HepG2 (cell line): ENCODE measurements around the gene DNAJB2. TPM values are rescaled to one million over a fixed set of nuclear protein-coding genes. Genes with fewer than 3 reads are reported as not detected.
A peak's percentile ranks its signal among the peaks of the same experiment; 100 is the strongest.

Experiments
- BCL6 ChIP-seq: IDR thresholded peaks from 2 replicates; pipeline ENCODE4 v1.6.1; 2016; ENCODE audit warnings: missing genetic modification reagents, missing compliant biosample characterization
- IRF1 ChIP-seq: sonication (generic); formaldehyde crosslinking; IDR thresholded peaks from 2 replicates; pipeline ENCODE4 v1.4.0; 2020; ENCODE audit warnings: low read depth, mild to moderate bottlenecking, missing genetic modification reagents
- MAZ ChIP-seq, 2 experiments: sonication (generic) in 1 of 2; formaldehyde crosslinking in 1 of 2; IDR thresholded peaks; 2 replicates each; pipeline versions ENCODE4 v1.5.0 to v1.6.1; 2012 to 2020; ENCODE audit warnings: low read depth in 2 of 2, mild to moderate bottlenecking in 2 of 2, borderline replicate concordance in 1 of 2, improper control_type of control experiment in 1 of 2, low read length in 1 of 2, missing genetic modification reagents in 1 of 2, moderate library complexity in 1 of 2
- NFE2 ChIP-seq: sonication (generic); formaldehyde crosslinking; IDR thresholded peaks from 2 replicates; pipeline ENCODE4 v1.4.0; 2020; ENCODE audit warnings: missing genetic modification reagents
- NFKBIZ ChIP-seq: IDR thresholded peaks from 2 replicates; pipeline ENCODE4 v1.6.1; 2018; ENCODE audit warnings: missing genetic modification reagents, missing compliant biosample characterization
- POLR2A ChIP-seq, 2 experiments: IDR thresholded peaks; 2 replicates each; pipeline ENCODE4 v1.6.1; 2011; ENCODE audit warnings: low read depth in 2 of 2, low read length in 2 of 2, mild to moderate bottlenecking in 1 of 2, moderate library complexity in 1 of 2; ENCODE audit not compliant: insufficient read depth in 1 of 2
- RNF2 ChIP-seq: fragments of 450-650 bp; conservative IDR thresholded peaks from 2 replicates; pipeline ENCODE4 v1.6.1; 2016; ENCODE audit warnings: low read depth
- TFDP2 ChIP-seq: sonication (generic); formaldehyde crosslinking; IDR thresholded peaks from 2 replicates; pipeline ENCODE4 v1.4.0; 2020; ENCODE audit warnings: missing genetic modification reagents
- ZFAT ChIP-seq: sonication (generic); formaldehyde crosslinking; conservative IDR thresholded peaks from 2 replicates; pipeline ENCODE4 v1.8.1; 2023; ENCODE audit warnings: missing genetic modification reagents, inconsistent platforms
- ZIK1 ChIP-seq: sonication (generic); formaldehyde crosslinking; IDR thresholded peaks from 2 replicates; pipeline ENCODE4 v1.5.0; 2020; ENCODE audit warnings: mild to moderate bottlenecking, low read depth, missing genetic modification reagents, borderline replicate concordance
- ZNF687 ChIP-seq: sonication (generic); formaldehyde crosslinking; IDR thresholded peaks from 2 replicates; pipeline ENCODE4 v1.5.1; 2020; ENCODE audit warnings: mild to moderate bottlenecking, missing genetic modification reagents, moderate library complexity
- polyA plus RNA-seq, 8 experiments: library from polyadenylated mRNA; depleted of rRNA in 3 of 8; stranded (reverse) in 7 of 8; unstranded in 1 of 8; fragments of >200 nt; fragmentation: Illumina TruSeq in 4 of 8; extraction: Trizol in 4 of 8; gene quantifications; 2 replicates each; pipeline versions ENCODE4 v1.2.1 to v1.2.3, GENCODE V29; 2011 to 2016; ENCODE audit warnings: low read depth in 4 of 8, missing spikeins in 1 of 8, mixed read lengths in 1 of 8; ENCODE audit not compliant: insufficient read depth in 1 of 8
- total RNA-seq, 5 experiments: library from RNA; depleted of rRNA; stranded (reverse); fragments of >200 nt; fragmentation: Illumina TruSeq; extraction: Trizol; gene quantifications; 2 replicates each; pipeline ENCODE4 v1.2.3, GENCODE V29; 2016; ENCODE audit warnings: low read depth in 1 of 5
- TF ChIP-seq, protein P1 (sequence below): sonication (generic); formaldehyde crosslinking; IDR thresholded peaks from 2 replicates; pipeline ENCODE4 v1.5.0; 2020; ENCODE audit warnings: missing genetic modification reagents
- TF ChIP-seq, protein P2 (sequence below): sonication (generic); formaldehyde crosslinking; IDR thresholded peaks from 2 replicates; pipeline ENCODE4 v1.4.0; 2020; ENCODE audit warnings: missing genetic modification reagents
- TF ChIP-seq, protein P3 (sequence below): sonication (generic); formaldehyde crosslinking; IDR thresholded peaks from 2 replicates; pipeline ENCODE4 v1.5.1; 2020; ENCODE audit warnings: mild to moderate bottlenecking, moderate library complexity, missing genetic modification reagents

Gene DNAJB2
- total and polyA plus RNA-seq, 2 of the 13 experiments (the other 11 are each of a cell fraction or from before 2014, with no cell fraction given) = 21.3 to 31.1 TPM

DNA sequence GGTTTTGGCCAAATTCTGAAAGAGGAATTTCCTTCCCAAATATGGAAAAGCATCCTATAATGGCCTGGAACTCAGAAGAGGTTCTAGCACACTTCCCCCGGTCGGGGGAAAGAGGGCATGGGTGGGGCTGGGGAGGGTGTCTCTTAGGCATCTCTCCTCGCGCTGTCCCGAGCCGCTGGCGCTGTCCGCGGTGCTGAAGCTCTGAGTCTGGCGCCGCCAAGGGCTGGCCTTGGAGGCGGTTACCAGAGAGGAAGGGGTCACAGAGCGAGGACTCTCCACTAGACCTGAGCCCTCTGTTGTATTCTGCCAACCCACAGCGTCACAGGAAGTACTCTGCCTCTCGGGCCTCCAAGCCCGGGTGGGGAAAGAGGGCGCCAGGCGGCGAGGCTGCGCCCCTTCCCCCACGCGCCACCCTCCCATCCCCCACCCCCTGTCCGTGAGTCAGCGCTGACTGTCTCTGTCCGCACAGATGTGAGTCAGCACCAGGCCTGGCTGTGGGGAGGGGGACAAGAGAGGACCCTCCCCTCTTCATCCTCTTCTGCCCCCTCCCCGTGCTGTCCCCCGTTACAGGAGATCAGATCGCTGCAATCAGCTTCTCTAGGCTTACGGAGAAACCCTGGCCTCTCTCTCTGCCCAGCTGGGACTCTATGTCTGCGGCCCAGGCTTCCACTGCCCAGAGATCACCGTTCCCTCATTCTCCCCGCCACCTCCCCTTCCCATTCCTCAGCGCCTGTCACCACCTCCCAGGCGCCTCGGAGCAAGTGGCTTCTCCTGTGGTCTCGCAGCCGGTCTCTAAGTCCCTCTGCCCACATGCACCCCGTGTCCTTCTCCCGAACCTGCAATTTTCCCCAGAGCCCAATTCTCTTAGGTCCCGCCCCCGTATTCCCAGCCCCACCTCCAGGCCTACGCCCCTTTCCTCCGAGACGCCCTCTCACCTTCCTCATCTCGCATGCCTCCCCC lies 29.3 kb downstream of the DNAJB2 start (continued):
- TF ChIP-seq IRF1 (CRISPR knock-in tag) (0 out of 2 replicates have a peak, but pooled peaks have one; percentile 83), TFDP2 (CRISPR knock-in tag) (peak; percentile 66), ZFAT (CRISPR knock-in tag) (peak; percentile 93), NFKBIZ (CRISPR knock-in tag) (peak; percentile 96), NFE2 (CRISPR knock-in tag) (peak; percentile 68), RNF2 (no peak), BCL6 (peak; percentile 78), MAZ (IDR thresholded peaks at IDR 0.05; ENCODE audit: borderline replicate concordance, low read depth, low read length) (0 out of 2 replicates have a peak, but pooled peaks have one; percentile 48), MAZ (CRISPR knock-in tag; IDR thresholded peaks at IDR 0.05; ENCODE audit: low read depth) (peak; percentile 92), ZNF687 (peak; percentile 63), ZIK1 (CRISPR knock-in tag) (peak; percentile 90; the same call in 1 of the 2 replicates), POLR2A (IDR thresholded peaks at IDR 0.05; ENCODE audit: insufficient read depth in 1 of 2, low read depth in 2 of 2, low read length in 2 of 2) (no peak)
- TF ChIP-seq, protein P1, sequence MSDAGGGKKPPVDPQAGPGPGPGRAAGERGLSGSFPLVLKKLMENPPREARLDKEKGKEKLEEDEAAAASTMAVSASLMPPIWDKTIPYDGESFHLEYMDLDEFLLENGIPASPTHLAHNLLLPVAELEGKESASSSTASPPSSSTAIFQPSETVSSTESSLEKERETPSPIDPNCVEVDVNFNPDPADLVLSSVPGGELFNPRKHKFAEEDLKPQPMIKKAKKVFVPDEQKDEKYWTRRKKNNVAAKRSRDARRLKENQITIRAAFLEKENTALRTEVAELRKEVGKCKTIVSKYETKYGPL (CRISPR knock-in tag) = peak; percentile 94
- TF ChIP-seq, protein P2, sequence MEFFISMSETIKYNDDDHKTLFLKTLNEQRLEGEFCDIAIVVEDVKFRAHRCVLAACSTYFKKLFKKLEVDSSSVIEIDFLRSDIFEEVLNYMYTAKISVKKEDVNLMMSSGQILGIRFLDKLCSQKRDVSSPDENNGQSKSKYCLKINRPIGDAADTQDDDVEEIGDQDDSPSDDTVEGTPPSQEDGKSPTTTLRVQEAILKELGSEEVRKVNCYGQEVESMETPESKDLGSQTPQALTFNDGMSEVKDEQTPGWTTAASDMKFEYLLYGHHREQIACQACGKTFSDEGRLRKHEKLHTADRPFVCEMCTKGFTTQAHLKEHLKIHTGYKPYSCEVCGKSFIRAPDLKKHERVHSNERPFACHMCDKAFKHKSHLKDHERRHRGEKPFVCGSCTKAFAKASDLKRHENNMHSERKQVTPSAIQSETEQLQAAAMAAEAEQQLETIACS (CRISPR knock-in tag) = no peak
- TF ChIP-seq, protein P3, sequence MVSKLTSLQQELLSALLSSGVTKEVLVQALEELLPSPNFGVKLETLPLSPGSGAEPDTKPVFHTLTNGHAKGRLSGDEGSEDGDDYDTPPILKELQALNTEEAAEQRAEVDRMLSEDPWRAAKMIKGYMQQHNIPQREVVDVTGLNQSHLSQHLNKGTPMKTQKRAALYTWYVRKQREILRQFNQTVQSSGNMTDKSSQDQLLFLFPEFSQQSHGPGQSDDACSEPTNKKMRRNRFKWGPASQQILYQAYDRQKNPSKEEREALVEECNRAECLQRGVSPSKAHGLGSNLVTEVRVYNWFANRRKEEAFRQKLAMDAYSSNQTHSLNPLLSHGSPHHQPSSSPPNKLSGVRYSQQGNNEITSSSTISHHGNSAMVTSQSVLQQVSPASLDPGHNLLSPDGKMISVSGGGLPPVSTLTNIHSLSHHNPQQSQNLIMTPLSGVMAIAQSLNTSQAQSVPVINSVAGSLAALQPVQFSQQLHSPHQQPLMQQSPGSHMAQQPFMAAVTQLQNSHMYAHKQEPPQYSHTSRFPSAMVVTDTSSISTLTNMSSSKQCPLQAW (CRISPR knock-in tag) = 0 out of 2 replicates have a peak, but pooled peaks have one; percentile 25
